Mesenchymal stem cell (in vitro differentiated cells and primary cell): ENCODE measurements around the gene PWWP2B.
"Not testable (repeated sequence)": the region's sequence is repeated elsewhere in the genome, so short reads cannot be mapped to it uniquely, and the experiment has no call there.

Experiments used
- DNase-seq: peaks from one replicate; pipeline ENCODE4 v3.0.0-alpha.2; 2013
- H2AFZ ChIP-seq: one replicate; pipeline ENCODE4 v1.6.1; 2013; ENCODE audit warnings: low read depth, mild to moderate bottlenecking, control low read depth, inconsistent platforms, low read length, moderate library complexity
- H2AK5ac ChIP-seq: 2 replicates; pipeline ENCODE4 v1.6.1; 2013; ENCODE audit warnings: low read length, moderate library complexity, mild to moderate bottlenecking, inconsistent platforms; ENCODE audit not compliant: severe bottlenecking
- H2BK120ac ChIP-seq: one replicate; pipeline ENCODE4 v1.6.1; 2013; ENCODE audit warnings: low read depth, mild to moderate bottlenecking, inconsistent platforms, low read length, moderate library complexity
- H2BK12ac ChIP-seq, 2 experiments: one replicate each; pipeline ENCODE4 v1.6.1; 2013; ENCODE audit warnings: inconsistent platforms in 2 of 2, low read length in 2 of 2, mild to moderate bottlenecking in 2 of 2, moderate library complexity in 2 of 2, control low read depth in 1 of 2
- H2BK15ac ChIP-seq: one replicate; pipeline ENCODE4 v1.6.1; 2013; ENCODE audit warnings: mild to moderate bottlenecking, low read depth, inconsistent platforms; ENCODE audit not compliant: poor library complexity, severe bottlenecking
- H2BK5ac ChIP-seq: 2 replicates; pipeline ENCODE4 v1.6.1; 2013; ENCODE audit warnings: low read depth, mild to moderate bottlenecking, low read length, control low read depth, inconsistent platforms; ENCODE audit not compliant: poor library complexity, severe bottlenecking
- H3K14ac ChIP-seq, 2 experiments: one replicate each; pipeline ENCODE4 v1.6.1; 2013; ENCODE audit warnings: inconsistent platforms in 2 of 2, low read length in 2 of 2, control low read depth in 1 of 2, mild to moderate bottlenecking in 1 of 2, moderate library complexity in 1 of 2
- H3K18ac ChIP-seq, 2 experiments: one replicate each; pipeline ENCODE4 v1.6.1; 2013; ENCODE audit warnings: inconsistent platforms in 2 of 2, low read length in 2 of 2, control low read depth in 1 of 2, low read depth in 1 of 2, mild to moderate bottlenecking in 1 of 2
- H3K23ac ChIP-seq, 2 experiments: one replicate each; pipeline ENCODE4 v1.6.1; 2013; ENCODE audit warnings: inconsistent platforms in 2 of 2, low read length in 2 of 2, mild to moderate bottlenecking in 2 of 2, moderate library complexity in 2 of 2, control low read depth in 1 of 2
- H3K27ac ChIP-seq: 2 replicates; pipeline ENCODE4 v1.5.1; 2013; ENCODE audit warnings: mild to moderate bottlenecking, moderate library complexity, low read length, control low read depth, inconsistent platforms; ENCODE audit not compliant: poor library complexity, severe bottlenecking
- H3K27me3 ChIP-seq, 2 experiments: 2 replicates each; pipeline versions ENCODE4 v1.6.1 to v1.7.0; 2013; ENCODE audit warnings: low read length in 2 of 2, mild to moderate bottlenecking in 2 of 2, moderate library complexity in 2 of 2, control low read depth in 1 of 2, inconsistent platforms in 1 of 2; ENCODE audit not compliant: control insufficient read depth in 1 of 2, insufficient read depth in 1 of 2
- H3K36me3 ChIP-seq, 2 experiments: 2 replicates each; pipeline versions ENCODE4 v1.6.1 to v1.7.0; 2013; ENCODE audit warnings: low read length in 2 of 2, control low read depth in 1 of 2, inconsistent platforms in 1 of 2, low read depth in 1 of 2, mild to moderate bottlenecking in 1 of 2; ENCODE audit not compliant: insufficient read depth in 2 of 2, control insufficient read depth in 1 of 2
- H3K4ac ChIP-seq, 2 experiments: one replicate each; pipeline ENCODE4 v1.6.1; 2013; ENCODE audit warnings: inconsistent platforms in 2 of 2, low read length in 2 of 2, mild to moderate bottlenecking in 2 of 2, moderate library complexity in 2 of 2, control low read depth in 1 of 2, low read depth in 1 of 2
- H3K4me1 ChIP-seq: 2 replicates; pipeline ENCODE4 v1.6.1; 2013; ENCODE audit warnings: low read depth, low read length, control low read depth; ENCODE audit not compliant: control insufficient read depth, insufficient read depth
- H3K4me2 ChIP-seq: 2 replicates; pipeline ENCODE4 v1.6.1; 2013; ENCODE audit warnings: low read length, mild to moderate bottlenecking, inconsistent platforms; ENCODE audit not compliant: poor library complexity, severe bottlenecking
- H3K4me3 ChIP-seq, 2 experiments: 2 replicates each; pipeline versions ENCODE4 v1.5.1 to v1.7.0; 2013; ENCODE audit warnings: low read length in 2 of 2, mild to moderate bottlenecking in 2 of 2, control low read depth in 1 of 2, low read depth in 1 of 2; ENCODE audit not compliant: insufficient read depth in 1 of 2
- H3K79me1 ChIP-seq: replicated peaks from 2 replicates; pipeline ENCODE4 v1.6.1; 2013; ENCODE audit warnings: mild to moderate bottlenecking, control low read depth, low read length, inconsistent platforms; ENCODE audit not compliant: poor library complexity, severe bottlenecking
- H3K9ac ChIP-seq: 2 replicates; pipeline ENCODE4 v1.7.0; 2013; ENCODE audit warnings: mild to moderate bottlenecking, low read length, moderate library complexity
- H3K9me3 ChIP-seq: 2 replicates; pipeline ENCODE4 v1.7.0; 2013; ENCODE audit warnings: mild to moderate bottlenecking, low read length; ENCODE audit not compliant: control insufficient read depth
- H4K8ac ChIP-seq: one replicate; pipeline ENCODE4 v1.6.1; 2013; ENCODE audit warnings: inconsistent platforms, mild to moderate bottlenecking, low read length, moderate library complexity
- H4K91ac ChIP-seq: one replicate; pipeline ENCODE4 v1.6.1; 2013; ENCODE audit warnings: mild to moderate bottlenecking, low read length, inconsistent platforms
- WGBS: methylation state at CpG from one replicate; pipeline ENCODE4 v1.1.7; 2013; ENCODE audit warnings: mixed read lengths; 5-methylcytosine and 5-hydroxymethylcytosine counted together

PWWP2B gene

GRCh38 chr10:132377326-132377725 lies 19.7 kb upstream of the PWWP2B start:
- H3K4ac ChIP-seq = no peak overlapping the region
- no peak overlapping the region for H3K27ac ChIP-seq
- WGBS = 94% methylated on average over 6 of the region's 7 CpGs

GRCh38 chr10:132379026-132379425 lies 18.0 kb upstream of the PWWP2B start:
- 84% methylated on average over 16 of the region's 16 CpGs for WGBS
- H3K4ac ChIP-seq, H3K4me3 ChIP-seq, H3K9ac ChIP-seq, H3K36me3 ChIP-seq, H2BK15ac ChIP-seq, H3K4me1 ChIP-seq, H4K8ac ChIP-seq, H3K27ac ChIP-seq, H4K91ac ChIP-seq, H2BK120ac ChIP-seq, H3K14ac ChIP-seq, H2AFZ ChIP-seq, H3K4me2 ChIP-seq, DNase-seq, H3K27me3 ChIP-seq, H3K23ac ChIP-seq, H2BK5ac ChIP-seq, H3K18ac ChIP-seq, H3K79me1 ChIP-seq, H2BK12ac ChIP-seq, H2AK5ac ChIP-seq: not testable (repeated sequence)
- H3K9me3 ChIP-seq = peaks cover 14% of the 10 kb centered on the region

More at GRCh38 chr10:132377326-132377725, 19.7 kb upstream of the PWWP2B start:
- peaks cover 4% of the 10 kb centered on the region for H3K4me1 ChIP-seq
- H4K91ac ChIP-seq = no peak overlapping the region
- peaks cover 2 to 3% of the 10 kb centered on the region in 2 experiments for H3K36me3 ChIP-seq
- H2BK15ac ChIP-seq = no peak overlapping the region
- H2AFZ ChIP-seq = no peak overlapping the region
- H2BK5ac ChIP-seq = no peak overlapping the region
- H4K8ac ChIP-seq = no peak overlapping the region
- H2BK120ac ChIP-seq = no peak overlapping the region
- no peak overlapping the region for H3K18ac ChIP-seq
- H3K27me3 ChIP-seq = peaks cover 0 to 4% of the 10 kb centered on the region in 2 experiments
- no peaks in the 10 kb centered on the region for H3K79me1 ChIP-seq
- peaks cover 13% of the 10 kb centered on the region for H3K9me3 ChIP-seq
- no peak for DNase-seq
- no peak overlapping the region for H3K9ac ChIP-seq
- H3K14ac ChIP-seq = no peak overlapping the region
- H2AK5ac ChIP-seq = no peak overlapping the region
- no peak overlapping the region for H2BK12ac ChIP-seq
- no peak overlapping the region for H3K4me3 ChIP-seq
- H3K23ac ChIP-seq = no peak overlapping the region
- H3K4me2 ChIP-seq = no peak overlapping the region

- H3K4me1 ChIP-seq, DNase-seq, H3K14ac ChIP-seq, H2BK120ac ChIP-seq, H4K91ac ChIP-seq, H2AFZ ChIP-seq, H3K18ac ChIP-seq, H3K27me3 ChIP-seq, H3K27ac ChIP-seq, H2BK15ac ChIP-seq, H3K4me2 ChIP-seq, H4K8ac ChIP-seq, H2AK5ac ChIP-seq, H3K23ac ChIP-seq, H2BK12ac ChIP-seq, H3K4ac ChIP-seq, H3K9ac ChIP-seq, H3K36me3 ChIP-seq, H2BK5ac ChIP-seq, H3K79me1 ChIP-seq, H3K4me3 ChIP-seq: not testable (repeated sequence)
- 100% methylated on average over 4 of the region's 4 CpGs for WGBS
- peaks cover 14% of the 10 kb centered on the region for H3K9me3 ChIP-seq
Measured at GRCh38 chr10:132380986-132381385, 16.0 kb upstream of the PWWP2B start.

DNA sequence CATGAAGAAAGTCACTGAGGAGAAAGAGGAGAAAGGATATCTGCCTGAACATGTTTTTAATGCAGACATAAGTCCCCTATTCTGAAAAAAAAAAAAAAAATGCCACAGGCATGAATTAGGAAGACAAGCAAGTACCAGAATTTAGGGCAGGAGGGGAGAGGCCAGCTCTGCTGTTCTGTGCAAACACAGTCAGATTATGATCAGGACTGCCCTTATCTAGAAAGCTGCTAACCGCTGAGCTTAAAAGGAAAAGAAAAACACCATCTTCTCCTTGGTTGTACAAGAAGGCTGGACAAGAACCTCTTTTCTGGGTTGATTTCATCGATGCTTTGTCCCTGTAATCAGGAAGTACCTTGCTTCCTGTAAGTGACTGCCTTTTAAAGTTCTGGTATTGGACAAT lies 15.3 kb upstream of the PWWP2B start:
- Histone ChIP-seq H3K27ac (no peak overlapping the region), H4K8ac (no peak overlapping the region), H3K18ac (no peak overlapping the region), H3K79me1 (no peaks in the 10 kb centered on the region), H3K36me3 (no peaks in the 10 kb centered on the region), H3K14ac (no peak overlapping the region), H3K23ac (no peak overlapping the region), H2BK12ac (no peak overlapping the region), H2AFZ (no peak overlapping the region), H4K91ac (no peak overlapping the region), H3K4ac (no peak overlapping the region), H3K27me3 (peaks cover 0 to 4% of the 10 kb centered on the region in 2 experiments), H3K4me2 (no peak overlapping the region), H3K9me3 (peaks cover 14% of the 10 kb centered on the region), H2BK15ac (no peak overlapping the region), H2BK5ac (no peak overlapping the region), H2BK120ac (no peak overlapping the region), H3K4me1 (peaks cover 3% of the 10 kb centered on the region), H2AK5ac (no peak overlapping the region), H3K9ac (no peak overlapping the region), H3K4me3 (no peak overlapping the region)
- no peak for DNase-seq
- WGBS = 100% methylated on average over 2 of the region's 2 CpGs
